CD4-positive, alpha-beta memory T cell (primary cell): ENCODE results near the gene HEATR3. TPM values are rescaled to one million over a fixed set of nuclear protein-coding genes. Genes with fewer than 3 reads are reported as not detected.
A peak's percentile ranks its signal among the peaks of the same experiment; 100 is the strongest.

Experiments used
- CTCF ChIA-PET: fragments of 350-600 bp; sonication (Branson Sonifier 250); formaldehyde crosslinking; loops from one replicate; lab custom pipeline; 2021; ENCODE audit warnings: inconsistent platforms; ENCODE audit not compliant: partially characterized antibody; lab: Charles Lee
- POLR2A ChIA-PET: fragments of 350-600 bp; sonication (Branson Sonifier 250); formaldehyde crosslinking; loops from one replicate; lab custom pipeline; 2021; ENCODE audit not compliant: partially characterized antibody; lab: Charles Lee
- DNase-seq, 5 donors: peaks; one replicate each; pipeline versions ENCODE4 v3.0.0 to v3.0.0-alpha.2; 2020 to 2022; ENCODE audit warnings: mixed read lengths in 1 of 5
- H3K27ac ChIP-seq: one replicate; pipeline ENCODE4 v1.7.0; 2013; ENCODE audit warnings: low read depth, low read length
- H3K27me3 ChIP-seq: 2 replicates; pipeline ENCODE4 v1.7.0; 2013; ENCODE audit warnings: mild to moderate bottlenecking, low read length, moderate library complexity; ENCODE audit not compliant: insufficient read depth
- H3K36me3 ChIP-seq: 2 replicates; pipeline ENCODE4 v1.7.0; 2013; ENCODE audit warnings: mild to moderate bottlenecking, low read length, moderate library complexity; ENCODE audit not compliant: insufficient read depth
- H3K4me1 ChIP-seq: 2 replicates; pipeline ENCODE4 v1.7.0; 2013; ENCODE audit warnings: mild to moderate bottlenecking, low read length, moderate library complexity; ENCODE audit not compliant: insufficient read depth
- H3K4me3 ChIP-seq, 2 donors: one replicate each; pipeline ENCODE4 v1.7.0; 2013; ENCODE audit warnings: low read length in 2 of 2, mild to moderate bottlenecking in 1 of 2
- H3K9me3 ChIP-seq, 2 donors: one replicate each; pipeline ENCODE4 v1.7.0; 2013; ENCODE audit warnings: low read length in 2 of 2, control low read depth in 1 of 2; ENCODE audit not compliant: control insufficient read depth in 1 of 2
- H3K27ac Mint-ChIP-seq, 7 donors: one replicate each; pipeline ENCODE4 v1.8.0; 2020 to 2021; ENCODE audit warnings: mixed read lengths in 7 of 7, mild to moderate bottlenecking in 6 of 7, inconsistent platforms in 3 of 7, moderate library complexity in 3 of 7
- H3K27me3 Mint-ChIP-seq, 2 donors: one replicate each; pipeline ENCODE4 v1.8.0; 2020 to 2021; ENCODE audit warnings: mixed read lengths in 2 of 2
- H3K36me3 Mint-ChIP-seq, 2 donors: one replicate each; pipeline ENCODE4 v1.8.0; 2020 to 2021; ENCODE audit warnings: mixed read lengths in 2 of 2, inconsistent platforms in 1 of 2, mild to moderate bottlenecking in 1 of 2
- H3K4me1 Mint-ChIP-seq, 4 donors: one replicate each; pipeline ENCODE4 v1.8.0; 2020 to 2021; ENCODE audit warnings: mixed read lengths in 4 of 4, mild to moderate bottlenecking in 1 of 4
- H3K4me3 Mint-ChIP-seq, 8 donors: one replicate each; pipeline ENCODE4 v1.8.0; 2020 to 2021; ENCODE audit warnings: mixed read lengths in 8 of 8, mild to moderate bottlenecking in 7 of 8, moderate library complexity in 6 of 8, inconsistent platforms in 3 of 8
- H3K9me3 Mint-ChIP-seq, 8 donors: one replicate each; pipeline ENCODE4 v1.8.0; 2020 to 2021; ENCODE audit warnings: mixed read lengths in 8 of 8, mild to moderate bottlenecking in 5 of 8, inconsistent platforms in 3 of 8, moderate library complexity in 1 of 8
- intact Hi-C: fragments of 100-400 bp; cut with micrococcal nuclease; formaldehyde crosslinking; loops from one replicate; pipeline ENCODE4 v1.15.1; 2023
- polyA plus RNA-seq, 2 donors: library from polyadenylated mRNA; unstranded; fragments of 300-500 nt; fragmentation: Illumina TruSeq; gene quantifications; one replicate each; pipeline ENCODE4 v1.2.3, GENCODE V29; 2021
- total RNA-seq, 2 experiments: library from RNA; stranded (reverse); gene quantifications; one replicate each; pipeline ENCODE4 v1.2.3, GENCODE V29; 2021

Gene HEATR3
- total and polyA plus RNA-seq, 4 experiments from 2014 or later, result 3.2 to 25.6 (median 13.1) TPM

GRCh38 chr16:50024684-50025536 lies 40.9 kb upstream of the HEATR3 start, which contains the start of gene CNEP1R1:
Gene CNEP1R1, plus strand, starts transcription at chr16:50025225. Its CDS starts 91 bp downstream, at chr16:50025316.
- peaks cover 34% of the 10 kb centered on the region for H3K4me1 ChIP-seq
- peak within 1 kb of the TSS; percentile 94 to 99 (median 96) for H3K4me3 Mint-ChIP-seq
- peaks cover 18 to 32% (median 24%) of the 10 kb centered on the region in 4 donors for H3K4me1 Mint-ChIP-seq
- POLR2A ChIA-PET, result interaction anchor here (0.6 to 2.4 kb wide), 23 partner anchors 10 to 781 kb away, joined by 3 to 32 read pairs (median 4); partner anchors contain the start of genes ADCY7, CYLD, HEATR3 and TENT4B
- H3K27me3 ChIP-seq, result no peaks in the 10 kb centered on the region
- DNase-seq, result peak; percentile 93 to 97 (median 95)
- H3K4me3 ChIP-seq, result peak within 1 kb of the TSS; percentile 76 to 85
- no peaks in the 10 kb centered on the region for H3K9me3 Mint-ChIP-seq
- no peaks in the 10 kb centered on the region for H3K9me3 ChIP-seq
- H3K27ac Mint-ChIP-seq, result peak within 1 kb of the TSS; percentile 91 to 99 (median 96)
- intact Hi-C loops, result loop anchor here (1.0 to 5.0 kb wide), 9 partner anchors 41 to 781 kb away; partner anchors contain the start of gene NKD1
- H3K36me3 Mint-ChIP-seq, result peaks cover 0 to 22% of the 10 kb centered on the region in 2 donors
- peaks cover 0 to 4% of the 10 kb centered on the region in 2 donors for H3K27me3 Mint-ChIP-seq
- H3K36me3 ChIP-seq, result no peaks in the 10 kb centered on the region
- CTCF ChIA-PET, result interaction anchor here (0.7 to 5.2 kb wide), 57 partner anchors 9 to 791 kb away, joined by 3 to 121 read pairs (median 5); partner anchors contain the start of genes CYLD, HEATR3 and SNX20
- peak within 1 kb of the TSS; percentile 75 for H3K27ac ChIP-seq

DNA sequence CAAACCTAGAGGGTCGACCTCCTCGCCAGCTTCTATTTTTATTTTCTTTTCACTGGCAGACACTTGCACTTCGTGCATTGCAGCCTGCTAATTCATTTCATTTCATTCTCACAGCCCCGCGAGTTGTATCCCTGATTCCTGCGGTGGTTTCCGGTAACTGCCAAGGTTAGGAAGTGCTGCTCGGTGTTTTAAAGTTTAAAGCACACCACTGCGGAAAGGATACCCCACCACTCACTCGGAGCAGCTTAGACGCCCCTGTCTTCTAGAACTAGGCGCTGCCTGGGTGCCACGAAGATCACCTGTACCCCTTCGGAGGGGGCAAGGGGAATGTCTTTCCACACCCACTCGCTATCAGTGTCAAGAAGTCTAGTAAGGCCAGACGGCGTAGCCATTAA lies 40.2 kb upstream of the HEATR3 start:
- Mint-ChIP-seq H3K4me3 (peak overlapping the region; percentile 94 to 99 (median 96)), H3K27me3 (peaks cover 0 to 4% of the 10 kb centered on the region in 2 donors), H3K9me3 (no peaks in the 10 kb centered on the region), H3K36me3 (peaks cover 0 to 29% of the 10 kb centered on the region in 2 donors), H3K4me1 (peaks cover 20 to 32% (median 24%) of the 10 kb centered on the region in 4 donors), H3K27ac (peak overlapping the region; percentile 91 to 99 (median 95))
- intact Hi-C loops, result loop anchor here (1.0 to 5.0 kb wide), 9 partner anchors 41 to 781 kb away; partner anchors contain the start of gene NKD1
- peak in 4 of 5 donors; percentile 37 to 56 (median 39) for DNase-seq
- POLR2A ChIA-PET, result interaction anchor here (0.6 to 2.4 kb wide), 22 partner anchors 9 to 781 kb away, joined by 3 to 32 read pairs (median 4); partner anchors contain the start of genes ADCY7, CYLD, HEATR3 and TENT4B
- Histone ChIP-seq H3K9me3 (no peaks in the 10 kb centered on the region), H3K27me3 (no peaks in the 10 kb centered on the region), H3K36me3 (peaks cover 2% of the 10 kb centered on the region), H3K4me3 (peak overlapping the region; percentile 76 to 85), H3K27ac (peak overlapping the region; percentile 75), H3K4me1 (peaks cover 34% of the 10 kb centered on the region)
- CTCF ChIA-PET, result interaction anchor here (0.6 to 5.2 kb wide), 57 partner anchors 9 to 791 kb away, joined by 3 to 121 read pairs (median 5); partner anchors contain the start of genes CYLD, HEATR3 and SNX20

DNA sequence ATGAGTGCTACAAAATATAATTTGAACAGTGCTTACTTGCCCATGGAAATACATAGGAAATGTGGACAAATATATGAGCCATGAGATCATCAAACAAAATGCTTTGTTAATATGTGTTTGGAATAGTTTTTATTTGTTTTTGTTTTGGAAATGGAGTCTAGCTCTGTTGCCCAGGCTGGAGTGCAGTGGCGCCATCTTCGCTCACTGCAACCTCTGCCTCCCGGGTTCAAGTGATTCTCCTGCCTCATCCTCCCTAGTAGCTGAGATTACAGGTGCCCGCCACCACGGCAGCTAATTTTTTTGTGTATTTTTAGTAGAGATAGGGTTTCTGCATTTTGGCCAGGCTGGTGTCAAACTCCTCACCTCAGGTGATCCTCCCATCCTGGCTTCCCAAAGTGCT lies 37.9 kb upstream of the HEATR3 start:
- H3K36me3 ChIP-seq, result peaks cover 18% of the 10 kb centered on the region
- H3K4me1 ChIP-seq, result peaks cover 34% of the 10 kb centered on the region
- no peaks in the 10 kb centered on the region for H3K9me3 Mint-ChIP-seq
- peak overlapping the region in 1 of 7 donors; percentile 31 for H3K27ac Mint-ChIP-seq
- no peaks in the 10 kb centered on the region for H3K27me3 Mint-ChIP-seq
- H3K9me3 ChIP-seq, result no peaks in the 10 kb centered on the region
- H3K4me3 ChIP-seq, result no peak overlapping the region
- POLR2A ChIA-PET, result interaction anchor here (1.1 kb wide), 1 partner anchor 652 kb away, joined by 3 read pairs; no protein-coding TSS in a partner anchor
- H3K4me1 Mint-ChIP-seq, result peaks cover 19 to 42% (median 24%) of the 10 kb centered on the region in 4 donors
- DNase-seq, result no peak
- CTCF ChIA-PET, result interaction anchor here (0.9 to 5.2 kb wide), 2 partner anchors 9 to 639 kb away, joined by 3 to 63 read pairs; no protein-coding TSS in a partner anchor
- peaks cover 11 to 50% of the 10 kb centered on the region in 2 donors for H3K36me3 Mint-ChIP-seq
- no peaks in the 10 kb centered on the region for H3K27me3 ChIP-seq
- no peak overlapping the region for H3K27ac ChIP-seq
- intact Hi-C loops, result loop anchor here (5.0 kb wide), 2 partner anchors 519 to 719 kb away; partner anchors contain the start of gene NKD1
- H3K4me3 Mint-ChIP-seq, result no peak overlapping the region

DNA sequence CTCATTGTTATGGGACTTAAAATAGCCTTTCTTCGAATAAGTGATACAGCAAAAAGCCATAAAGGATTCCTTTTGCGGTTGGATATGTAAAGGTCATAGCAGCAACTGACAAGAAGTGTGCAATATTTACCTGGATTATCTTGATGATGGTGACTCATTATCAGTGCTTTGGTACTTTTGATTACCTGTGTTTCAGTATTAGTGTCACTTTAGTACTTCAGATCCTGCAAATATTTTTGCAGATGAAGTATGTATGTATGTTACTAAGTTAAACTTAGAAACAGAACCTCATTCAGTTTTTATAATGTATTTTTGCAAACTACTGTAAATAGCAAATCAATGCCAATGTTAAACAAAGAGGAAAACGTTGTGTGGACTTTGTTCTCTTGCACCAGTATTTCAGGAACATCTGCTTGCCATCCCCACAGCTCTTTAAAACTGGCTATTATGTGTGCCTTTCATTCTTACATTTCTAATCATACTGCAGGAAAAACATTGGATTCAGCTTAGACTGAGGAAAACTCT lies 30.2 kb upstream of the HEATR3 start:
- H3K36me3 ChIP-seq, result peaks cover 38% of the 10 kb centered on the region
- no peaks in the 10 kb centered on the region for H3K9me3 ChIP-seq
- Mint-ChIP-seq H3K27ac (no peak overlapping the region), H3K27me3 (no peaks in the 10 kb centered on the region), H3K9me3 (no peaks in the 10 kb centered on the region), H3K4me1 (peaks cover 0 to 10% (median 4%) of the 10 kb centered on the region in 4 donors), H3K4me3 (no peak overlapping the region), H3K36me3 (peaks cover 29 to 57% of the 10 kb centered on the region in 2 donors)
- H3K4me1 ChIP-seq, result no peaks in the 10 kb centered on the region
- CTCF ChIA-PET, result interaction anchor here (3.3 kb wide), 1 partner anchor 10 kb away, joined by 16 read pairs; the partner anchor contains the start of gene CNEP1R1
- DNase-seq, result no peak
- H3K27me3 ChIP-seq, result no peaks in the 10 kb centered on the region
- POLR2A ChIA-PET, result no interaction called here
- no peak overlapping the region for H3K4me3 ChIP-seq
- no peak overlapping the region for H3K27ac ChIP-seq
- intact Hi-C loops, result no loop called here

DNA sequence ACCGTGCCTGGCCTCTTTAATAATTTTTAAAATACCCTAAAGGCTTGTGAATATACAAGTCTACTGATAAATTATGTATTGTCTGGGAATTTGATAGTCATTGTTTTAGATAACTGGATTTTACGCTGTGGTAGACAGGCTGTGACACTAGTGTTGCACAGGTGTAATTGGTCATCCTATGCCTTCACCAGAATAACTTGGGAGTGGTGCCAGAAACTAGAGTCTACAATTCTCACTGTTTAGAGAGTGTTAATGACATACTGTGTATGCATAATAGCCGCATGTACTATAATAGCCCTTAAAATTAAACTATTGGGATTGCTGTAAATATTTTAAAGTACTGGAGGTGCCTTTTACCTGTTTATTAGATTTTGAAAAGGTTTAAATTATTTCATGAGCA lies 29.3 kb upstream of the HEATR3 start:
- ChIA-PET CTCF (interaction anchor here (0.9 to 3.0 kb wide), 3 partner anchors 8 to 11 kb away, joined by 3 to 12 read pairs (median 3); partner anchors contain the start of gene CNEP1R1), POLR2A (interaction anchor here (0.7 kb wide), 1 partner anchor 11 kb away, joined by 3 read pairs; the partner anchor contains the start of gene CNEP1R1)
- DNase-seq, result no peak
- Histone ChIP-seq H3K9me3 (no peaks in the 10 kb centered on the region), H3K27ac (no peak overlapping the region), H3K36me3 (peaks cover 31% of the 10 kb centered on the region), H3K27me3 (no peaks in the 10 kb centered on the region), H3K4me3 (no peak overlapping the region), H3K4me1 (no peaks in the 10 kb centered on the region)
- H3K36me3 Mint-ChIP-seq, result peaks cover 24 to 48% of the 10 kb centered on the region in 2 donors
- H3K4me1 Mint-ChIP-seq, result peaks cover 0 to 5% (median 2%) of the 10 kb centered on the region in 4 donors
- intact Hi-C loops, result no loop called here
- no peaks in the 10 kb centered on the region for H3K27me3 Mint-ChIP-seq
- H3K27ac Mint-ChIP-seq, result no peak overlapping the region
- no peak overlapping the region for H3K4me3 Mint-ChIP-seq
- no peaks in the 10 kb centered on the region for H3K9me3 Mint-ChIP-seq

DNA sequence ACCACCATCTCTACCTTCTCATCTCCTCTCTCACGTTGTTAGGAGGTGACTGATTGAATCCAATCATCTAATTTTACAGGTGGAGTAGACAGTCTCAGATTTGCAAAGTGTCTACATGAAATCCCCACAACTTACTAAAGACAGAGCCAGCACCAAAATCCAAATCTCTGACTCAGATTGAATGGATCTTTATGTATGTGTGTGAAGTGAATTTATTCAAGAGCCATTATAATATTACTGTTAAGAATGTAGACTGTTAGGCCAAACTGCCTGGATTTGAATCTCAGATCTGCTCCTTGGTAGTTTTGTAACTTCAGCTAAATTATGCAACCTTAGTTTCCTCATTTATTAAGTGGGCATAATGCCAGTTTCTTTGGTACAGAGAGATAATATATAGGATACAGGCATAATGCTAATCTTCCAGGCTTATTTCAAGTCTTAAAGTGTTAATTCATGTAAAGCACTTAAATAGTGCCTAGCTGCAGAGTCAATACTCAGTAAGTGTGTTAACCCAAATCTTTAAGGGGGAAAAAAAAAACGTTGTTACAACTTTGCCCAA lies 28.0 kb upstream of the HEATR3 start:
- POLR2A ChIA-PET, result no interaction called here
- H3K27ac ChIP-seq, result no peak overlapping the region
- Mint-ChIP-seq H3K4me1 (peaks cover 0 to 2% (median 0%) of the 10 kb centered on the region in 4 donors), H3K9me3 (no peaks in the 10 kb centered on the region), H3K27ac (peak overlapping the region in 1 of 7 donors; percentile 75), H3K27me3 (no peaks in the 10 kb centered on the region), H3K4me3 (no peak overlapping the region), H3K36me3 (peaks cover 18 to 36% of the 10 kb centered on the region in 2 donors)
- intact Hi-C loops, result no loop called here
- H3K27me3 ChIP-seq, result no peaks in the 10 kb centered on the region
- no peak overlapping the region for H3K4me3 ChIP-seq
- CTCF ChIA-PET, result interaction anchor here (0.9 to 3.0 kb wide), 3 partner anchors 9 to 173 kb away, joined by 3 to 12 read pairs (median 3); partner anchors contain the start of gene CNEP1R1
- H3K9me3 ChIP-seq, result no peaks in the 10 kb centered on the region
- peaks cover 22% of the 10 kb centered on the region for H3K36me3 ChIP-seq
- no peaks in the 10 kb centered on the region for H3K4me1 ChIP-seq
- DNase-seq, result no peak
